Psoas muscle (tissue), 8 donors: ENCODE measurements around the gene RBM47. TPM values are rescaled to one million over a fixed set of nuclear protein-coding genes. Genes with fewer than 3 reads are reported as not detected.
"Not testable (repeated sequence)": the region's sequence is repeated elsewhere in the genome, so short reads cannot be mapped to it uniquely, and the experiment has no call there.

Source experiments
- ATAC-seq, 4 donors: fragments of 200-7000 bp; cut with Tn5 transposase; one replicate each; pipeline ENCODE4 v1.9.1; 2020; ENCODE audit warnings: moderate library complexity in 3 of 4, mild to moderate bottlenecking in 2 of 4
- DNase-seq, 2 donors: peaks; one replicate each; pipeline ENCODE4 v3.0.0-alpha.2; 2020
- H3K27ac ChIP-seq: fragments of 200-600 bp; one replicate; pipeline ENCODE4 v1.8.0; 2022
- H3K27me3 ChIP-seq, 3 donors: fragments of 200-600 bp in 1 of 3; one replicate each; pipeline versions ENCODE4 v1.6.1 to v1.8.0; 2013 to 2022; ENCODE audit warnings: low read length in 2 of 3, mild to moderate bottlenecking in 2 of 3, moderate library complexity in 1 of 3; ENCODE audit not compliant: insufficient read depth in 3 of 3
- H3K36me3 ChIP-seq, 2 donors: fragments of 200-600 bp in 1 of 2; one replicate each; pipeline versions ENCODE4 v1.6.1 to v1.8.0; 2013 to 2022; ENCODE audit warnings: low read depth in 1 of 2, mild to moderate bottlenecking in 1 of 2, moderate library complexity in 1 of 2; ENCODE audit not compliant: insufficient read depth in 1 of 2
- H3K4me1 ChIP-seq: fragments of 200-600 bp; one replicate; pipeline ENCODE4 v1.8.0; 2022
- H3K4me3 ChIP-seq: fragments of 200-600 bp; one replicate; pipeline ENCODE4 v1.8.0; 2022; ENCODE audit warnings: mild to moderate bottlenecking
- H3K9me3 ChIP-seq: fragments of 200-600 bp; one replicate; pipeline ENCODE4 v1.8.0; 2022
- WGBS, 3 donors: extraction: QIAGEN DNeasy Blood & Tissue Kit; methylation state at CpG; one replicate each; pipeline versions ENCODE4 v1.1.6 to v1.1.7; 2013; 5-methylcytosine and 5-hydroxymethylcytosine counted together
- intact Hi-C, 2 donors: fragments of 100-400 bp; cut with DNase I; formaldehyde crosslinking; loops; one replicate each; pipeline versions ENCODE4 v1.11.0 to v1.14.2; 2022
- polyA plus RNA-seq, 3 donors: library from polyadenylated mRNA; stranded (reverse); fragments of 200-250 nt; gene quantifications; one replicate each; pipeline ENCODE4 v1.2.3, GENCODE V29; 2013
- total RNA-seq, 4 donors: library from RNA; stranded (reverse); fragmentation: NEBNext Ultra II Directional in 2 of 4; extraction: Animal tissue kit (Norgen Biotek cat#: 25700) in 2 of 4; gene quantifications; one replicate each; pipeline versions ENCODE4 v1.2.1 to v1.2.4, GENCODE V29; 2021 to 2023
- TF ChIP-seq, protein P1 (sequence below): fragments of 200-600 bp; IDR thresholded peaks from one replicate; pipeline ENCODE4 v1.8.0; 2022; ENCODE audit warnings: antibody characterized with exemption
- donor health status: healthy with polysubstance abuse.
- donor health status: DM: no; HTN: no; CAD: no; lungs with moderate emphysema.
- donor health status: Bipolar disorder and iron deficiency.
- donor health status: healthy.
- donor health status: DM: yes; HTN: yes; CAD: no.
- donor health status: DM: no; HTN: no; CAD: no.
- donor health status: DM: no; HTN: no; CAD: no.
- donor health status: DM: yes; HTN: yes; CAD: no.

RBM47 gene
- total and polyA plus RNA-seq, 7 donors = 0.17 to 2.3 (median 1.2) TPM

DNA sequence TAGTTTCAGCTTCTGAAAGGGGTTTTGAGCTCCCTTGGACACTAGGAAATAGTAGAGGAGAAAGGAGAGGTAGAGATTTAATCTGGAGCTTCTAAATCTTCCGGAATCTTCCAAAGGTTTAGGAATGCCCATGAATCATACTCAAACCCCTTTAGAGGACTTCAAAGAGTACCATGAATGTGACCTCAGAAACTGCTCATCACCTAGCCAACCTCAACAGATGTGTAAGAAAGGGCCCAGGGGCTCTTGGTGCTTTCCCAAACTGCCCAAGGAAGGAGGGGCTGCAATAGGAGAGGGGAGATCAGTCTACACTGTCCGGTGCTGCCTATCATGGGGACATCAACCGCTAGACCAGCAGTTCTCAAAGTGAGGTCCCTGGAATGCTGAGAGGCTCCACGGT is 109.1 kb downstream of the RBM47 start:
- WGBS, 3 donors = 84 to 91% (median 87%) methylated on average over 4 of the region's 4 CpGs
- DNase-seq = no peak
- intact Hi-C loops = no loop called here
- Histone ChIP-seq H3K4me3 (no peak overlapping the region), H3K27me3 (no peaks in the 10 kb centered on the region), H3K9me3 (no peaks in the 10 kb centered on the region), H3K4me1 (peaks cover under 1% of the 10 kb centered on the region), H3K36me3 (no peaks in the 10 kb centered on the region), H3K27ac (no peak overlapping the region)
- ATAC-seq = no peak
- TF ChIP-seq, protein P1, sequence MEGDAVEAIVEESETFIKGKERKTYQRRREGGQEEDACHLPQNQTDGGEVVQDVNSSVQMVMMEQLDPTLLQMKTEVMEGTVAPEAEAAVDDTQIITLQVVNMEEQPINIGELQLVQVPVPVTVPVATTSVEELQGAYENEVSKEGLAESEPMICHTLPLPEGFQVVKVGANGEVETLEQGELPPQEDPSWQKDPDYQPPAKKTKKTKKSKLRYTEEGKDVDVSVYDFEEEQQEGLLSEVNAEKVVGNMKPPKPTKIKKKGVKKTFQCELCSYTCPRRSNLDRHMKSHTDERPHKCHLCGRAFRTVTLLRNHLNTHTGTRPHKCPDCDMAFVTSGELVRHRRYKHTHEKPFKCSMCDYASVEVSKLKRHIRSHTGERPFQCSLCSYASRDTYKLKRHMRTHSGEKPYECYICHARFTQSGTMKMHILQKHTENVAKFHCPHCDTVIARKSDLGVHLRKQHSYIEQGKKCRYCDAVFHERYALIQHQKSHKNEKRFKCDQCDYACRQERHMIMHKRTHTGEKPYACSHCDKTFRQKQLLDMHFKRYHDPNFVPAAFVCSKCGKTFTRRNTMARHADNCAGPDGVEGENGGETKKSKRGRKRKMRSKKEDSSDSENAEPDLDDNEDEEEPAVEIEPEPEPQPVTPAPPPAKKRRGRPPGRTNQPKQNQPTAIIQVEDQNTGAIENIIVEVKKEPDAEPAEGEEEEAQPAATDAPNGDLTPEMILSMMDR = no peak

GRCh38 chr4:40517081-40517480 is 112.6 kb downstream of the RBM47 start:
- ATAC-seq, intact Hi-C loops, H3K9me3 ChIP-seq, H3K27me3 ChIP-seq, H3K27ac ChIP-seq, DNase-seq, H3K4me3 ChIP-seq, H3K4me1 ChIP-seq, H3K36me3 ChIP-seq: not testable (repeated sequence)
- 82 to 90% (median 85%) methylated on average over 5 of the region's 5 CpGs for WGBS, 3 donors

GRCh38 chr4:40516651-40517050 is 113.0 kb downstream of the RBM47 start:
- intact Hi-C loops = no loop called here
- H3K36me3 ChIP-seq = no peaks in the 10 kb centered on the region
- H3K9me3 ChIP-seq = no peaks in the 10 kb centered on the region
- no peak for DNase-seq
- WGBS, 3 donors = 81 to 84% (median 81%) methylated on average over 4 of the region's 4 CpGs
- no peak for ATAC-seq
- no peak overlapping the region for H3K27ac ChIP-seq
- H3K4me1 ChIP-seq = no peaks in the 10 kb centered on the region
- H3K4me3 ChIP-seq = no peak overlapping the region
- no peaks in the 10 kb centered on the region for H3K27me3 ChIP-seq
- TF ChIP-seq, protein P1 = no peak

DNA sequence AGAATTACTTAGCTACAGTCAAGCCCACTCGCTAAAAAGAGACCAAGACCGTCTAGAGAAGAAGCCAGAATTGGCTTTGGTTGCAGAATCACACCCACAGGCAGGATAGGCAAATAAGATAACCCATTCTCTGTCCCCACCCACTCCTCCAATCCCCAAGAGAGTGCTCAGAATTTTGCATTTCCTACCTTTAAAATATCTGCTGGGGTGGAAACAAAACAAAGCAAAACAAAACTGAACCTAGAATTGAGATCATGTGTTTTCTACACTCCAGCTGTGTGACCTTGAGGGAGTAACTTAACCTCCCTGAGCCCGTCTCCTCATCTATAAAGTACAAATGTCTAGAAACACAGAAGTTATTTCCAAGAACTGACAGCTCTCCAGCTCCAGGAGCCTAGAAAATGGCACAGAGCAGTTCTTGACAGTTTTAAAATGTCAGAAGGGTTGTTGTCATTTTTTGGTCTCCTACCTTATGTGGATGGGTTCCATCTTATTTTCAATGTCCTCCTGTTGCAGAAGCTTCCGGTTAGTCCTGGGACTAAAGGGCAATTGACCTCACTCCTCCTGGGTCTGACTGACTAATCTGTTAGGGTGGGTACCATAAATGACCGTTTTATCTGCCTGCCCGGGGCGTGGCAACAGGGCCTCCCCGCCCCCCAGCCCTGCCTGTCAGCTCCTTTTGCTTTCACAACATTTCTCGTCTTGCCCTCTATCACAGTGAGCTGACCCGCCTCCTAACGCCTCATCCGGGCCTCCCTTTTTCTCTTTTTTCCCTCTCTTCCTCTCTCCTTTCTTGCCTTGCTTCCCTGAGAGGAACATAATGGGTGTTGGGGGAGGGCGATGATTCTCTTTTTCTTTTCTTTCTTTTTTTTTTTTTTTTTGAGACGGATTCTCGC is 114.0 kb downstream of the RBM47 start:
- ATAC-seq = no peak
- Histone ChIP-seq H3K4me1 (no peaks in the 10 kb centered on the region), H3K9me3 (no peaks in the 10 kb centered on the region), H3K4me3 (no peak overlapping the region), H3K36me3 (no peaks in the 10 kb centered on the region), H3K27ac (no peak overlapping the region), H3K27me3 (no peaks in the 10 kb centered on the region)
- peak in 1 of 2 donors; percentile 28 for DNase-seq
- TF ChIP-seq, protein P1 = no peak
- WGBS, 3 donors = 51 to 60% (median 55%) methylated on average over 13 to 15 of the region's 15 CpGs
- intact Hi-C loops = no loop called here

GRCh38 chr4:40515037-40515397 is 114.6 kb downstream of the RBM47 start:
- no peak for ATAC-seq

More at GRCh38 chr4:40515037-40515397, 114.6 kb downstream of the RBM47 start:
- no peaks in the 10 kb centered on the region for H3K9me3 ChIP-seq
- H3K4me3 ChIP-seq = no peak overlapping the region
- intact Hi-C loops = no loop called here
- TF ChIP-seq, protein P1 = no peak
- no peak for DNase-seq
- 91 to 96% (median 91%) methylated on average over 2 of the region's 2 CpGs for WGBS, 3 donors
- no peaks in the 10 kb centered on the region for H3K4me1 ChIP-seq
- H3K36me3 ChIP-seq = no peaks in the 10 kb centered on the region
- no peaks in the 10 kb centered on the region for H3K27me3 ChIP-seq
- no peak overlapping the region for H3K27ac ChIP-seq
